OCI-LY1 (cell line): ENCODE results near the gene MIX23.

Experiments used
- H2AFZ ChIP-seq: fragments of 200-600 bp; sonication (generic), shearing (Covaris generic); 2 replicates; pipeline ENCODE4 v1.6.0; 2014; ENCODE audit warnings: antibody characterized with exemption, mild to moderate bottlenecking, low read length
- H3F3A ChIP-seq: fragments of 200-600 bp; sonication (generic), shearing (Covaris generic); 2 replicates; pipeline ENCODE4 v1.6.0; 2014; ENCODE audit warnings: mild to moderate bottlenecking, antibody characterized with exemption, low read length, moderate library complexity; ENCODE audit not compliant: insufficient read depth
- H3K27ac ChIP-seq: fragments of 200-600 bp; sonication (generic); 2 replicates; pipeline ENCODE4 v1.5.1; 2014; ENCODE audit warnings: low read length, mixed run types, mild to moderate bottlenecking, low read depth; ENCODE audit not compliant: poor library complexity, severe bottlenecking
- H3K27me3 ChIP-seq: fragments of 200-600 bp; sonication (generic); 2 replicates; pipeline ENCODE4 v1.6.0; 2014; ENCODE audit warnings: antibody characterized with exemption, mild to moderate bottlenecking, low read length, moderate library complexity; ENCODE audit not compliant: insufficient read depth
- H3K36me3 ChIP-seq: fragments of 200-600 bp; sonication (generic); 2 replicates; pipeline ENCODE4 v1.6.1; 2014; ENCODE audit warnings: mild to moderate bottlenecking, antibody characterized with exemption, low read length, moderate library complexity, mixed read lengths; ENCODE audit not compliant: insufficient read depth
- H3K4me1 ChIP-seq: fragments of 200-600 bp; sonication (generic); 2 replicates; pipeline ENCODE4 v1.5.1; 2014; ENCODE audit warnings: mild to moderate bottlenecking, low read length, moderate library complexity; ENCODE audit not compliant: insufficient read depth, severe bottlenecking
- H3K4me2 ChIP-seq: fragments of 200-600 bp; sonication (generic), shearing (Covaris generic); 2 replicates; pipeline ENCODE4 v1.6.1; 2014; ENCODE audit warnings: low read length
- H3K4me3 ChIP-seq: fragments of 200-600 bp; sonication (generic); 2 replicates; pipeline ENCODE4 v1.5.1; 2014; ENCODE audit warnings: low read length, low read depth, mild to moderate bottlenecking, mixed read lengths; ENCODE audit not compliant: poor library complexity, severe bottlenecking
- H3K79me2 ChIP-seq: fragments of 200-600 bp; shearing (Covaris generic); 2 replicates; pipeline ENCODE4 v1.6.1; 2016; ENCODE audit warnings: mixed run types, low read length, mixed read lengths; ENCODE audit not compliant: insufficient read depth
- H3K9ac ChIP-seq: fragments of 200-600 bp; sonication (generic), shearing (Covaris generic); 2 replicates; pipeline ENCODE4 v1.6.1; 2014; ENCODE audit warnings: mild to moderate bottlenecking, low read length, mixed read lengths
- H3K9me2 ChIP-seq: fragments of 200-600 bp; sonication (generic), shearing (Covaris generic); 2 replicates; pipeline ENCODE4 v1.6.1; 2014; ENCODE audit warnings: low read depth, mild to moderate bottlenecking, low read length, mixed read lengths
- H3K9me3 ChIP-seq: fragments of 200-600 bp; shearing (Covaris generic); 2 replicates; pipeline ENCODE4 v1.6.1; 2014; ENCODE audit warnings: low read length, mixed read lengths
- H4K20me1 ChIP-seq: fragments of 200-600 bp; sonication (generic), shearing (Covaris generic); 2 replicates; pipeline ENCODE4 v1.6.0; 2016; ENCODE audit warnings: mild to moderate bottlenecking, low read length; ENCODE audit not compliant: insufficient read depth
- CTCF ChIP-seq: fragments of 200-600 bp; sonication (generic), shearing (Covaris generic); IDR thresholded peaks from 2 replicates; pipeline ENCODE4 v1.5.1; 2017; ENCODE audit warnings: mild to moderate bottlenecking, antibody characterized with exemption, low read length, moderate library complexity, mixed read lengths
- EZH2 ChIP-seq: fragments of 200-600 bp; sonication (generic), shearing (Covaris generic); IDR thresholded peaks from 2 replicates; pipeline ENCODE4 v1.8.0; 2017; ENCODE audit warnings: borderline replicate concordance, mixed run types, mild to moderate bottlenecking, antibody characterized with exemption, low read length, moderate library complexity, mixed read lengths

The MIX23 gene

GRCh38 chr3:122415762-122416654 lies 33.0 kb upstream of the MIX23 start, which contains the start of gene WDR5B:
Gene WDR5B (minus strand): TSS chr3:122416062. CDS start chr3:122415528, 534 bp downstream.
- TF ChIP-seq CTCF (no peak; the same call in 1 of the 2 replicates), EZH2 (no peak)
- H3K4me3 ChIP-seq, result peak within 1 kb of the TSS; percentile 84
- peaks cover 44% of the 10 kb centered on the region for H3K4me1 ChIP-seq
- H3K36me3 ChIP-seq, result peaks cover 37% of the 10 kb centered on the region; the same call in 1 of the 2 replicates
- H3K27ac ChIP-seq, result peak within 1 kb of the TSS; percentile 91
- H3K27me3 ChIP-seq, result no peaks in the 10 kb centered on the region
- H2AFZ ChIP-seq, result no peak within 1 kb of the TSS
- H3K9me2 ChIP-seq, result no peaks in the 10 kb centered on the region
- H3K9ac ChIP-seq, result peak within 1 kb of the TSS; percentile 89
- peaks cover 9% of the 10 kb centered on the region for H3K79me2 ChIP-seq
- H3K9me3 ChIP-seq, result no peaks in the 10 kb centered on the region
- H3K4me2 ChIP-seq, result peak within 1 kb of the TSS; percentile 99
- H4K20me1 ChIP-seq, result no peaks in the 10 kb centered on the region
- peaks cover 8% of the 10 kb centered on the region; the same call in 1 of the 2 replicates for H3F3A ChIP-seq

DNA sequence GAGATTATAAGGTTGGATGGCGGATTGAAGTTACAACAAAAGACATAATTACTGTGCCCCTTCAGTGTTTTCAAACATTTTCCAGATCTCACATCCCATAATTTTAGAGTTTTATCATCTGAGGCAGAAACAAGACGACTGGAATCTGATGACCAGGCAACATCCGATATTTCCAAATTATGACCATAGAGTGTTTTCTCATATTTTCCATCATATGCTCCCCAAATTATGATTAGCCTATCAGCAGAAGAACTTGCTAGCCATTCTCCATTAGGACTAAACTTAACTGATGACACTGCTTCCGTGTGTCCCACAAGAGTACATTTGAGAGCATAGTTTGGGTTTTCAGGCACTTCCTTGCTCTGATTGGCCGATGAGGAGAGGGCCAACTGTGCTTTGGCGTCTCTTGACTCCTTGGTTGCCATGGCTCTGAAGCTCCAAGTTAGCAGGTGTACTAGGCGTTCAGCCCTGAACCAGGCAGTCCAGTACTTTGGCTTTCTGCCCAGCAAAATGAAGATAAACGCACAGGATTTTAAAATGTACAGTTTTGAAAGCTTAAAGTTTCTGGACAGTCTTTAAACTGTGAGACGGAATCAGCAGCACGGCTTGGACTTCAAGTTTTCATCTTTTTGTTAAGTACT lies 32.2 kb upstream of the MIX23 start:
- H3K9ac ChIP-seq, result peak overlapping the region; percentile 89
- H3K27ac ChIP-seq, result peak overlapping the region; percentile 91
- H2AFZ ChIP-seq, result no peak overlapping the region
- no peaks in the 10 kb centered on the region for H3K9me2 ChIP-seq
- no peaks in the 10 kb centered on the region for H3K9me3 ChIP-seq
- no peaks in the 10 kb centered on the region for H4K20me1 ChIP-seq
- no peak for TF ChIP-seq EZH2
- peak overlapping the region; percentile 99 for H3K4me2 ChIP-seq
- peaks cover 43% of the 10 kb centered on the region; the same call in 1 of the 2 replicates for H3K36me3 ChIP-seq
- peaks cover 44% of the 10 kb centered on the region for H3K4me1 ChIP-seq
- peaks cover 9% of the 10 kb centered on the region for H3K79me2 ChIP-seq
- H3K27me3 ChIP-seq, result no peaks in the 10 kb centered on the region
- H3K4me3 ChIP-seq, result peak overlapping the region; percentile 84
- peaks cover 8% of the 10 kb centered on the region; the same call in 1 of the 2 replicates for H3F3A ChIP-seq

- H3K9ac ChIP-seq, result peak overlapping the region; percentile 89; the same call in 1 of the 2 replicates
These were observed 31.4 kb upstream of the MIX23 start for GRCh38 chr3:122414391-122414790.

More at GRCh38 chr3:122414391-122414790, 31.4 kb upstream of the MIX23 start:
- Histone ChIP-seq H3F3A (peaks cover 8% of the 10 kb centered on the region; the same call in 1 of the 2 replicates), H3K4me2 (peak overlapping the region; percentile 99), H3K4me3 (peak overlapping the region; percentile 84), H3K9me2 (no peaks in the 10 kb centered on the region), H3K9me3 (no peaks in the 10 kb centered on the region), H3K27ac (peak overlapping the region; percentile 91), H3K36me3 (peaks cover 51% of the 10 kb centered on the region; the same call in 1 of the 2 replicates), H4K20me1 (no peaks in the 10 kb centered on the region), H3K4me1 (peaks cover 52% of the 10 kb centered on the region), H3K79me2 (peaks cover 9% of the 10 kb centered on the region), H3K27me3 (no peaks in the 10 kb centered on the region), H2AFZ (no peak overlapping the region)
- no peak for TF ChIP-seq CTCF
- TF ChIP-seq EZH2, result no peak
